Breast epithelium (tissue), 4 donors: ENCODE data around the gene ESYT1. TPM values are rescaled to one million over a fixed set of nuclear protein-coding genes. Genes with fewer than 3 reads are reported as not detected.

Source experiments
- DNase-seq, 2 donors: peaks; one replicate each; pipeline ENCODE4 v3.0.0-alpha.2; 2019; ENCODE audit warnings: low spot score in 2 of 2
- H3K27ac ChIP-seq, 2 donors: fragments of 200-600 bp; sonication (generic) in 1 of 2; one replicate each; pipeline ENCODE4 v1.5.1; 2016 to 2019; ENCODE audit warnings: mild to moderate bottlenecking in 1 of 2
- H3K27me3 ChIP-seq, 2 donors: fragments of 200-600 bp; sonication (generic) in 1 of 2; one replicate each; pipeline versions ENCODE4 v1.5.1 to v1.6.0; 2017 to 2019; ENCODE audit warnings: control low read depth in 1 of 2, mild to moderate bottlenecking in 1 of 2
- H3K36me3 ChIP-seq: fragments of 200-600 bp; one replicate; pipeline ENCODE4 v1.5.1; 2019
- H3K4me1 ChIP-seq, 2 donors: fragments of 200-600 bp; sonication (generic); one replicate each; pipeline ENCODE4 v1.5.1; 2016 to 2019; ENCODE audit warnings: control low read depth in 1 of 2
- H3K4me3 ChIP-seq, 3 donors: fragments of 200-600 bp; sonication (generic); 1 replicate in 2 of 3; 2 replicates in 1 of 3; pipeline ENCODE4 v1.5.1; 2016 to 2019; ENCODE audit warnings: mild to moderate bottlenecking in 3 of 3, moderate library complexity in 2 of 3
- H3K9me3 ChIP-seq, 2 donors: fragments of 200-600 bp; sonication (generic) in 1 of 2; one replicate each; pipeline ENCODE4 v1.5.1; 2016 to 2019; ENCODE audit warnings: control low read depth in 1 of 2
- CTCF ChIP-seq, 3 donors: fragments of 450-650 bp; IDR thresholded peaks; one replicate each; pipeline ENCODE4 v1.5.1; 2016 to 2017; ENCODE audit warnings: antibody characterized with exemption in 3 of 3, mild to moderate bottlenecking in 3 of 3, moderate library complexity in 3 of 3
- POLR2A ChIP-seq: fragments of 450-650 bp; IDR thresholded peaks from one replicate; pipeline ENCODE4 v1.6.1; 2016; ENCODE audit warnings: antibody characterized with exemption, mild to moderate bottlenecking, moderate library complexity
- POLR2AphosphoS5 ChIP-seq, 3 donors: sonication (generic); formaldehyde crosslinking; IDR thresholded peaks; one replicate each; pipeline ENCODE4 v1.6.1; 2017; ENCODE audit warnings: antibody characterized with exemption in 3 of 3
- intact Hi-C: fragments of 100-400 bp; cut with DNase I; formaldehyde crosslinking; loops from one replicate; pipeline ENCODE4 v1.15.1; 2023; ENCODE audit warnings: low total_unique reads
- total RNA-seq, 3 donors: library from RNA; depleted of rRNA; stranded (reverse); fragments of >200 nt; gene quantifications; one replicate each; pipeline ENCODE4 v1.1.0, GENCODE V29; 2016

ESYT1 gene
- total RNA-seq, 3 donors from 2014 or later: 132 to 243 (median 146) TPM

DNA sequence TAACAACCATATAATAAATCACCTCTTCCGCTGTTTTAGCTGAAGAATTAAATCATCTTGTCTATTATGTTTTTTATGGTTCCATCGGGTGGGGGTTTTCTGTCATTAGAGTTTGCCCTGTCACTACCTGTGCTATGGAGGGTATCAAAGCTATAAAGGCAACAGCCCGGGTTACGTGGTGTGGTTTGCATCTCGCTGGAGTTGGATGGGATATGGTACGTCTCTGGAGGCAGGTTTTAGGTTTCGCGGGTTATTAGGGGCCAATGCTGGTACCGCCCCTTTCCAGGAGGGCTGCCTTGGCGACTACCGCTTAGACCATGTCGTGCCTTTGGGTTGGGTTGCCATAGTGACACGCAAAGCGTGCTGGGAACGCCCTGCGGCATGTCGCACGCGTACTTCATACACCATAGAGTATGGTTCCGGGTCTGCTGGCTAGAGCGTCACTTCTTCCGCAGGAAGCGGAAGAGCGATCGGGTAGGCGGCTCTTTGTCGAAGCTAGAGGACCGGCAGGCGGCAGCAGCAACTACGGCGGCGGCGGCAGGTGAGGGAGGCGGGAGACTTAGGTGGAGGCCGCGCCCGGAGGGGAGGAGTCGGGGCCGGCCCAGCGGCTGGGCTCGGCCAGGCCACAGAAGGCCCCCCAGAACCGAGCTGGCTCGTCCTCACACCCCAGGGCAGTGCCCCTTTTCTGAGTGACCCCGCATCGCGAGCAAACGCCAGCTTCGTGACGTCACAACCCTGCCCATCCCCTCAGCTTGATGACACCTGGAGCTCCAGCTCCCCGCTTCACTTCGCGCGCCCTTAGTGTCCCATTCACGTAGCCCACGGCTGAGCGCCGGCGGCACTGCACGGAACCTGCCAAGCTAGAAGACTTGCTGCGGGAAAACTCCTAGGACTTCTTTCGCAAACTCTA lies 10.0 kb upstream of the ESYT1 start, which contains the start of gene ZC3H10:
ZC3H10 (plus strand) TSS at position 489 of the 910 bp plus-strand sequence. CDS start 2,297 bp downstream, outside the sequence.
- Histone ChIP-seq H3K27ac (peak within 1 kb of the TSS; percentile 96 to 98), H3K36me3 (no peaks in the 10 kb centered on the region), H3K4me3 (peak within 1 kb of the TSS; percentile 75 to 81 (median 80)), H3K9me3 (no peaks in the 10 kb centered on the region), H3K4me1 (peaks cover 5 to 8% of the 10 kb centered on the region in 2 donors), H3K27me3 (no peaks in the 10 kb centered on the region)
- peak; percentile 99 for DNase-seq
- TF ChIP-seq POLR2AphosphoS5 (IDR thresholded peaks at IDR 0.05): peak; percentile 95 to 97 (median 96)
- peak; percentile 86 for TF ChIP-seq POLR2A
- peak; percentile 48 to 62 (median 55) for TF ChIP-seq CTCF (IDR thresholded peaks at IDR 0.05)
- intact Hi-C loops: loop anchor here (2.0 kb wide), 1 partner anchor 351 kb away; the partner anchor contains the start of gene SPRYD4

GRCh38 chr12:56118688-56119357 lies 9.2 kb upstream of the ESYT1 start:
- no peak for TF ChIP-seq POLR2AphosphoS5 (IDR thresholded peaks at IDR 0.05)

GRCh38 chr12:56119361-56119796 lies 8.7 kb upstream of the ESYT1 start:
- peak in 1 of 2 donors; percentile 78 for DNase-seq
- intact Hi-C loops: loop anchor here (2.0 kb wide), 1 partner anchor 349 kb away; the partner anchor contains the start of gene SPRYD4
- H3K4me3 ChIP-seq: peak overlapping the region in 2 of 3 donors; percentile 75 to 80
- H3K27me3 ChIP-seq: no peaks in the 10 kb centered on the region
- TF ChIP-seq CTCF (IDR thresholded peaks at IDR 0.05) (peak; percentile 81 to 91 (median 87)), POLR2A (no peak), POLR2AphosphoS5 (IDR thresholded peaks at IDR 0.05) (peak; percentile 35 to 80 (median 44))
- H3K4me1 ChIP-seq: peaks cover 5 to 8% of the 10 kb centered on the region in 2 donors
- no peaks in the 10 kb centered on the region for H3K9me3 ChIP-seq
- no peaks in the 10 kb centered on the region for H3K36me3 ChIP-seq
- peak overlapping the region; percentile 96 to 98 for H3K27ac ChIP-seq

More at GRCh38 chr12:56118688-56119357, 9.2 kb upstream of the ESYT1 start:
- H3K4me1 ChIP-seq: peaks cover 5 to 8% of the 10 kb centered on the region in 2 donors
- intact Hi-C loops: loop anchor here (2.0 kb wide), 1 partner anchor 350 kb away; the partner anchor contains the start of gene SPRYD4
- H3K9me3 ChIP-seq: no peaks in the 10 kb centered on the region
- peak overlapping the region; percentile 75 to 81 (median 80) for H3K4me3 ChIP-seq
- H3K27ac ChIP-seq: peak overlapping the region; percentile 96 to 98
- no peaks in the 10 kb centered on the region for H3K27me3 ChIP-seq
- DNase-seq: no peak
- H3K36me3 ChIP-seq: no peaks in the 10 kb centered on the region

GRCh38 chr12:56120158-56120846 lies 7.8 kb upstream of the ESYT1 start:
- DNase-seq: no peak

More at GRCh38 chr12:56120158-56120846, 7.8 kb upstream of the ESYT1 start:
- H3K4me3 ChIP-seq: no peak overlapping the region
- no peaks in the 10 kb centered on the region for H3K27me3 ChIP-seq
- H3K36me3 ChIP-seq: no peaks in the 10 kb centered on the region
- peaks cover 5 to 8% of the 10 kb centered on the region in 2 donors for H3K4me1 ChIP-seq
- H3K9me3 ChIP-seq: no peaks in the 10 kb centered on the region
- H3K27ac ChIP-seq: peak overlapping the region; percentile 96 to 98
- TF ChIP-seq CTCF (IDR thresholded peaks at IDR 0.05) (no peak), POLR2A (no peak), POLR2AphosphoS5 (IDR thresholded peaks at IDR 0.05) (no peak)
- intact Hi-C loops: loop anchor here (5.0 kb wide), 1 partner anchor 37 kb away; the partner anchor contains the start of gene MYL6
